K562 (cell line): ENCODE results near the gene FOXO3. TPM values are rescaled to one million over a fixed set of nuclear protein-coding genes. Genes with fewer than 3 reads are reported as not detected.

Experiments
- ATAC-seq: fragments of 200-7000 bp; cut with Tn5 transposase; 3 replicates; pipeline ENCODE4 v1.9.1; 2020; ENCODE audit warnings: moderate library complexity
- BruUV-seq: library from RNA; stranded (reverse); fragments of 400-500 nt; replicated peaks from 2 replicates; lab custom pipeline; 2021; lab: Mats Ljungman, UMichigan
- CTCF ChIA-PET: fragments of 300-600 bp; formaldehyde crosslinking; extraction: SDS; loops from one replicate; lab custom pipeline; 2021; ENCODE audit warnings: low intra/inter-chr PET ratio; lab: Yijun Ruan, JAX
- POLR2A ChIA-PET: fragments of 300-600, 350-650 bp; sonication (Branson Sonifier 250); formaldehyde crosslinking; extraction: SDS; loops from one replicate; lab custom pipeline; 2021; ENCODE audit warnings: antibody characterized with exemption, inconsistent platforms; lab: Yijun Ruan, JAX
- DNase-seq, 4 experiments: peaks; one replicate each; pipeline versions ENCODE4 v3.0.0 to v3.0.0-alpha.2; 2011 to 2018; ENCODE audit warnings: low spot score in 3 of 4, mixed read lengths in 3 of 4; ENCODE audit errors: extremely low read depth in 1 of 4
- FAIRE-seq: peaks from 2 replicates; lab custom pipeline; 2011; peaks lifted over from hg19 to GRCh38; lab: Jason Lieb, UNC
- H2AFZ ChIP-seq: 2 replicates; pipeline ENCODE4 v1.6.0; 2011; ENCODE audit warnings: low read depth, low read length, control low read depth, inconsistent platforms
- H3K27ac ChIP-seq: fragments of 200-600 bp; 3 replicates; pipeline ENCODE4 v1.8.0; 2011; ENCODE audit warnings: low read depth, mild to moderate bottlenecking, control low read depth, inconsistent platforms, low read length, moderate library complexity, mixed read lengths; ENCODE audit errors: extremely low read depth
- H3K27me3 ChIP-seq, 2 experiments: fragments of 300-600 bp in 1 of 2; 2 replicates in 1 of 2; 3 replicates in 1 of 2; pipeline versions ENCODE4 v1.6.0 to v1.8.0; 2011; ENCODE audit warnings: inconsistent platforms in 2 of 2, low read length in 2 of 2, mild to moderate bottlenecking in 1 of 2, mixed read lengths in 1 of 2, moderate library complexity in 1 of 2; ENCODE audit not compliant: control insufficient read depth in 2 of 2, insufficient read depth in 2 of 2
- H3K36me3 ChIP-seq: fragments of 300-600 bp; 3 replicates; pipeline ENCODE4 v1.8.0; 2011; ENCODE audit warnings: mild to moderate bottlenecking, low read length, inconsistent platforms; ENCODE audit not compliant: control insufficient read depth, insufficient read depth
- H3K4me1 ChIP-seq, 2 experiments: fragments of 200-600 bp in 1 of 2; replicated peaks in 1 of 2; 2 replicates in 1 of 2; 3 replicates in 1 of 2; pipeline versions ENCODE4 v1.5.1 to v1.8.0; 2011; ENCODE audit warnings: inconsistent platforms in 2 of 2, low read length in 2 of 2, mild to moderate bottlenecking in 1 of 2, mixed read lengths in 1 of 2, moderate library complexity in 1 of 2; ENCODE audit not compliant: control insufficient read depth in 2 of 2, insufficient read depth in 2 of 2
- H3K4me2 ChIP-seq: 2 replicates; pipeline ENCODE4 v1.6.1; 2011; ENCODE audit warnings: low read length, control low read depth, inconsistent platforms, mixed read lengths; ENCODE audit not compliant: insufficient read depth
- H3K4me3 ChIP-seq: fragments of 200-600 bp; sonication (generic), shearing (Covaris generic); 2 replicates; pipeline ENCODE4 v1.5.1; 2016; ENCODE audit warnings: control low read depth, inconsistent platforms
- H3K79me2 ChIP-seq: fragments of 200-600 bp; 3 replicates; pipeline ENCODE4 v1.8.0; 2011; ENCODE audit warnings: low read length, inconsistent platforms; ENCODE audit not compliant: control insufficient read depth, insufficient read depth
- H3K9ac ChIP-seq, 2 experiments: 2 replicates each; pipeline versions ENCODE4 v1.6.0 to v1.6.1; 2011; ENCODE audit warnings: low read depth in 2 of 2, low read length in 2 of 2, control low read depth in 1 of 2, inconsistent platforms in 1 of 2, mild to moderate bottlenecking in 1 of 2, mixed read lengths in 1 of 2; ENCODE audit not compliant: insufficient read depth in 1 of 2
- H3K9me1 ChIP-seq: one replicate; pipeline ENCODE4 v1.6.0; 2011; ENCODE audit warnings: inconsistent platforms, mild to moderate bottlenecking, low read length, moderate library complexity; ENCODE audit not compliant: control insufficient read depth, insufficient read depth
- H3K9me3 ChIP-seq: replicated peaks from 2 replicates; pipeline ENCODE4 v1.5.1; 2011; ENCODE audit warnings: low read depth, low read length, inconsistent platforms; ENCODE audit not compliant: control insufficient read depth, insufficient read depth
- H4K20me1 ChIP-seq: replicated peaks from 2 replicates; pipeline ENCODE4 v1.6.1; 2011; ENCODE audit warnings: low read length, inconsistent platforms, mixed read lengths; ENCODE audit not compliant: control insufficient read depth, insufficient read depth
- ETS2 ChIP-seq: IDR thresholded peaks from 2 replicates; pipeline ENCODE4 v1.6.1; 2016; ENCODE audit warnings: borderline replicate concordance, missing genetic modification characterization, mild to moderate bottlenecking, moderate library complexity, missing compliant biosample characterization; ENCODE audit not compliant: poor library complexity, severe bottlenecking
- MEF2A ChIP-seq: IDR thresholded peaks from 2 replicates; pipeline ENCODE4 v1.6.1; 2011; ENCODE audit warnings: low read depth, mild to moderate bottlenecking, low read length, moderate library complexity; ENCODE audit not compliant: control insufficient read depth
- RAD21 ChIP-seq, 2 experiments: fragments of 250-450 bp in 1 of 2; fragments of 450-650 bp in 1 of 2; sonication (Bioruptor Pico) in 1 of 2; formaldehyde crosslinking in 1 of 2; IDR thresholded peaks in 1 of 2; conservative IDR thresholded peaks in 1 of 2; 2 replicates each; pipeline versions ENCODE4 v1.4.0 to v1.8.0; 2020 to 2022; ENCODE audit warnings: mild to moderate bottlenecking in 2 of 2, moderate library complexity in 1 of 2
- SMC3 ChIP-seq: conservative IDR thresholded peaks from 2 replicates; pipeline ENCODE4 v1.6.1; 2011; ENCODE audit warnings: low read depth, low read length, improper control_type of control experiment; ENCODE audit not compliant: insufficient read depth
- WGBS: fragments of 100-300 bp; shearing (Covaris generic); methylation state at CpG from one replicate; pipeline ENCODE4 v1.1.6; 2016; ENCODE audit warnings: low coverage, mixed read lengths; ENCODE audit not compliant: insufficient coverage; ENCODE audit errors: missing lambda C conversion rate; 5-methylcytosine and 5-hydroxymethylcytosine counted together
- in situ Hi-C: fragments of 300-500 bp; cut with MboI; formaldehyde crosslinking; loops from 4 replicates; pipeline ENCODE4 v1.15.0; 2018; ENCODE audit warnings: inconsistent platforms, mixed read lengths
- intact Hi-C: fragments of 100-400 bp; cut with micrococcal nuclease; formaldehyde crosslinking; loops from 2 replicates; pipeline ENCODE4 v1.14.2; 2022
- polyA plus RNA-seq, 8 experiments: library from polyadenylated mRNA; depleted of rRNA in 4 of 8; stranded (reverse) in 5 of 8; unstranded in 3 of 8; fragments of >200 nt; fragmentation: Nextera tagmentation in 2 of 8; fragmentation: Illumina TruSeq in 1 of 8; extraction: Ambion mirVana in 2 of 8; extraction: Trizol in 1 of 8; gene quantifications; 2 replicates each; pipeline versions ENCODE4 v1.2.1 to v1.2.3, GENCODE V29; 2011 to 2014; ENCODE audit warnings: inconsistent platforms in 1 of 8, missing spikeins in 1 of 8
- total RNA-seq, 7 experiments: library from RNA; depleted of rRNA in 6 of 7; stranded (reverse); fragments of >200 nt in 6 of 7; fragmentation: Illumina TruSeq in 2 of 7; extraction: Trizol in 2 of 7; gene quantifications; 2 replicates each; pipeline versions ENCODE4 v1.2.1 to v1.2.3, GENCODE V29; 2011 to 2021; ENCODE audit warnings: low replicate concordance in 1 of 7
- TF ChIP-seq, protein P1 (sequence below): fragments of 450-650 bp; formaldehyde crosslinking; IDR thresholded peaks from 2 replicates; pipeline ENCODE4 v1.4.0; 2022; ENCODE audit warnings: missing genetic modification characterization
- TF ChIP-seq, protein P2 (sequence below): IDR thresholded peaks from 3 replicates; pipeline ENCODE4 v1.6.1; 2011; ENCODE audit warnings: borderline replicate concordance, mild to moderate bottlenecking; ENCODE audit not compliant: insufficient read length, insufficient read depth
- TF ChIP-seq, protein P3 (sequence below): fragments of 250-450 bp; sonication (Bioruptor Pico); IDR thresholded peaks from 2 replicates; pipeline ENCODE4 v1.6.1; 2021; ENCODE audit warnings: mild to moderate bottlenecking
- TF ChIP-seq, protein P4 (sequence below), 3 experiments: IDR thresholded peaks in 2 of 3; conservative IDR thresholded peaks in 1 of 3; 2 replicates each; pipeline ENCODE4 v1.5.1; 2011 to 2012; ENCODE audit warnings: low read length in 3 of 3, mild to moderate bottlenecking in 3 of 3, control low read depth in 2 of 3, improper control_type of control experiment in 1 of 3, inconsistent platforms in 1 of 3, low read depth in 1 of 3, mixed read lengths in 1 of 3, moderate library complexity in 1 of 3; ENCODE audit not compliant: insufficient read depth in 2 of 3
- TF ChIP-seq, protein P5 (sequence below): conservative IDR thresholded peaks from 2 replicates; pipeline ENCODE4 v1.6.1; 2011; ENCODE audit warnings: low read depth, mild to moderate bottlenecking, low read length; ENCODE audit not compliant: control insufficient read depth

Gene FOXO3
- total and polyA plus RNA-seq, 9 of the 15 experiments (the other 6 are each of a cell fraction or from before 2014, with no cell fraction given), result 3.0 to 14.6 (median 6.0) TPM

- Histone ChIP-seq H3K9me3 (no peaks in the 10 kb centered on the region), H3K27me3 (peaks cover 0 to 13% of the 10 kb centered on the region in 2 experiments; a peak in 1 of 5 replicates), H3K36me3 (no peaks in the 10 kb centered on the region), H3K4me1 (no peaks in the 10 kb centered on the region), H4K20me1 (0 out of 2 replicates have a peak, but pooled peaks cover 4% of the 10 kb centered on the region), H2AFZ (no peak overlapping the region)
- 15% methylated on average over 1 of the region's 1 CpG for WGBS
- in situ Hi-C loops, result no loop called here
- DNase-seq, result no peak
- POLR2A ChIA-PET, result no interaction called here
- TF ChIP-seq, protein P1, sequence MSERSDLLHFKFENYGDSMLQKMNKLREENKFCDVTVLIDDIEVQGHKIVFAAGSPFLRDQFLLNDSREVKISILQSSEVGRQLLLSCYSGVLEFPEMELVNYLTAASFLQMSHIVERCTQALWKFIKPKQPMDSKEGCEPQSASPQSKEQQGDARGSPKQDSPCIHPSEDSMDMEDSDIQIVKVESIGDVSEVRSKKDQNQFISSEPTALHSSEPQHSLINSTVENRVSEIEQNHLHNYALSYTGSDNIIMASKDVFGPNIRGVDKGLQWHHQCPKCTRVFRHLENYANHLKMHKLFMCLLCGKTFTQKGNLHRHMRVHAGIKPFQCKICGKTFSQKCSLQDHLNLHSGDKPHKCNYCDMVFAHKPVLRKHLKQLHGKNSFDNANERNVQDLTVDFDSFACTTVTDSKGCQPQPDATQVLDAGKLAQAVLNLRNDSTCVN (CRISPR knock-in tag), result no peak
- TF ChIP-seq RAD21 (CRISPR knock-in tag; conservative IDR thresholded peaks at IDR 0.05 in 1 of 2, IDR thresholded peaks at IDR 0.05 in 1 of 2) (peak in 1 of 2 experiments; percentile 31; a peak in 1 of 4 replicates), MEF2A (no peak), ETS2 (tag) (no peak), SMC3 (0 out of 2 replicates have a peak, but pooled peaks have one; percentile 9)
- TF ChIP-seq, protein P2, sequence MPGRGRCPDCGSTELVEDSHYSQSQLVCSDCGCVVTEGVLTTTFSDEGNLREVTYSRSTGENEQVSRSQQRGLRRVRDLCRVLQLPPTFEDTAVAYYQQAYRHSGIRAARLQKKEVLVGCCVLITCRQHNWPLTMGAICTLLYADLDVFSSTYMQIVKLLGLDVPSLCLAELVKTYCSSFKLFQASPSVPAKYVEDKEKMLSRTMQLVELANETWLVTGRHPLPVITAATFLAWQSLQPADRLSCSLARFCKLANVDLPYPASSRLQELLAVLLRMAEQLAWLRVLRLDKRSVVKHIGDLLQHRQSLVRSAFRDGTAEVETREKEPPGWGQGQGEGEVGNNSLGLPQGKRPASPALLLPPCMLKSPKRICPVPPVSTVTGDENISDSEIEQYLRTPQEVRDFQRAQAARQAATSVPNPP, result no peak
- TF ChIP-seq, protein P3, sequence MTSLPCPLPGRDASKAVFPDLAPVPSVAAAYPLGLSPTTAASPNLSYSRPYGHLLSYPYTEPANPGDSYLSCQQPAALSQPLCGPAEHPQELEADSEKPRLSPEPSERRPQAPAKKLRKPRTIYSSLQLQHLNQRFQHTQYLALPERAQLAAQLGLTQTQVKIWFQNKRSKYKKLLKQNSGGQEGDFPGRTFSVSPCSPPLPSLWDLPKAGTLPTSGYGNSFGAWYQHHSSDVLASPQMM (CRISPR knock-in tag), result no peak
- TF ChIP-seq, protein P4, sequence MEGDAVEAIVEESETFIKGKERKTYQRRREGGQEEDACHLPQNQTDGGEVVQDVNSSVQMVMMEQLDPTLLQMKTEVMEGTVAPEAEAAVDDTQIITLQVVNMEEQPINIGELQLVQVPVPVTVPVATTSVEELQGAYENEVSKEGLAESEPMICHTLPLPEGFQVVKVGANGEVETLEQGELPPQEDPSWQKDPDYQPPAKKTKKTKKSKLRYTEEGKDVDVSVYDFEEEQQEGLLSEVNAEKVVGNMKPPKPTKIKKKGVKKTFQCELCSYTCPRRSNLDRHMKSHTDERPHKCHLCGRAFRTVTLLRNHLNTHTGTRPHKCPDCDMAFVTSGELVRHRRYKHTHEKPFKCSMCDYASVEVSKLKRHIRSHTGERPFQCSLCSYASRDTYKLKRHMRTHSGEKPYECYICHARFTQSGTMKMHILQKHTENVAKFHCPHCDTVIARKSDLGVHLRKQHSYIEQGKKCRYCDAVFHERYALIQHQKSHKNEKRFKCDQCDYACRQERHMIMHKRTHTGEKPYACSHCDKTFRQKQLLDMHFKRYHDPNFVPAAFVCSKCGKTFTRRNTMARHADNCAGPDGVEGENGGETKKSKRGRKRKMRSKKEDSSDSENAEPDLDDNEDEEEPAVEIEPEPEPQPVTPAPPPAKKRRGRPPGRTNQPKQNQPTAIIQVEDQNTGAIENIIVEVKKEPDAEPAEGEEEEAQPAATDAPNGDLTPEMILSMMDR (IDR thresholded peaks at IDR 0.05 in 2 of 3, conservative IDR thresholded peaks at IDR 0.05 in 1 of 3; ENCODE audit: insufficient read depth in 2 of 3, low read depth in 1 of 3, low read length in 3 of 3), result peak in 2 of 3 experiments; percentile 32 to 33; a peak in 2 of 6 replicates
- TF ChIP-seq, protein P5, sequence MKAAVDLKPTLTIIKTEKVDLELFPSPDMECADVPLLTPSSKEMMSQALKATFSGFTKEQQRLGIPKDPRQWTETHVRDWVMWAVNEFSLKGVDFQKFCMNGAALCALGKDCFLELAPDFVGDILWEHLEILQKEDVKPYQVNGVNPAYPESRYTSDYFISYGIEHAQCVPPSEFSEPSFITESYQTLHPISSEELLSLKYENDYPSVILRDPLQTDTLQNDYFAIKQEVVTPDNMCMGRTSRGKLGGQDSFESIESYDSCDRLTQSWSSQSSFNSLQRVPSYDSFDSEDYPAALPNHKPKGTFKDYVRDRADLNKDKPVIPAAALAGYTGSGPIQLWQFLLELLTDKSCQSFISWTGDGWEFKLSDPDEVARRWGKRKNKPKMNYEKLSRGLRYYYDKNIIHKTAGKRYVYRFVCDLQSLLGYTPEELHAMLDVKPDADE, result no peak
- TF ChIP-seq, all 486 proteins: peak for 3
- Histone ChIP-seq H3K4me2 (no peak overlapping the region), H3K9me1 (no peaks in the 10 kb centered on the region), H3K4me3 (no peak overlapping the region), H3K79me2 (no peaks in the 10 kb centered on the region), H3K9ac (no peak overlapping the region), H3K27ac (no peak overlapping the region)
- no TSS peak for BruUV-seq
- intact Hi-C loops, result no loop called here
- ATAC-seq, result peak; percentile 55; the same call in 2 of the 3 replicates
- no peak for FAIRE-seq
- CTCF ChIA-PET, result no interaction called here
Observed at GRCh38 chr6:108531332-108531731, 29.4 kb upstream of the FOXO3 start.
